PC-3 (cell line): ENCODE measurements around the gene CEP170B. TPM values are rescaled to one million over a fixed set of nuclear protein-coding genes. Genes with fewer than 3 reads are reported as not detected.

Experiments
- ATAC-seq: fragments of 200-7000 bp; cut with Tn5 transposase; 2 replicates; pipeline ENCODE4 v1.9.1; 2020; ENCODE audit warnings: mild to moderate bottlenecking, moderate library complexity
- BruUV-seq: library from RNA; stranded (reverse); fragments of 400-500 nt; replicated peaks from 2 replicates; lab custom pipeline; 2021; lab: Mats Ljungman, UMichigan
- CTCF ChIA-PET: fragments of 300-600 bp; sonication (Branson Sonifier 250); formaldehyde crosslinking; loops from one replicate; lab custom pipeline; 2022; ENCODE audit warnings: antibody characterized with exemption; lab: Charles Lee
- POLR2A ChIA-PET: fragments of 300-600 bp; sonication (Branson Sonifier 250); formaldehyde crosslinking; loops from one replicate; lab custom pipeline; 2022; ENCODE audit warnings: antibody characterized with exemption; ENCODE audit not compliant: unreplicated experiment; lab: Charles Lee
- DNase-seq: peaks from one replicate; pipeline ENCODE4 v3.0.0-alpha.2; 2015
- H2AFZ ChIP-seq: fragments of 300-600 bp; sonication (generic); 2 replicates; pipeline ENCODE4 v1.6.0; 2016; ENCODE audit warnings: antibody characterized with exemption, low read length
- H3F3A ChIP-seq: fragments of 300-600 bp; sonication (generic); one replicate; pipeline ENCODE4 v1.6.0; 2017; ENCODE audit warnings: antibody characterized with exemption, low read length, control low read depth, mild to moderate bottlenecking; ENCODE audit not compliant: unreplicated experiment
- H3K27ac ChIP-seq: fragments of 300-600 bp; sonication (generic); 2 replicates; pipeline ENCODE4 v1.5.1; 2016; ENCODE audit warnings: mild to moderate bottlenecking, low read length
- H3K27me3 ChIP-seq: fragments of 300-600 bp; sonication (generic); 2 replicates; pipeline ENCODE4 v1.6.1; 2016; ENCODE audit warnings: low read length, mixed read lengths
- H3K36me3 ChIP-seq: fragments of 300-600 bp; sonication (generic); 2 replicates; pipeline ENCODE4 v1.6.1; 2016; ENCODE audit warnings: low read depth, mixed run types, low read length, mixed read lengths
- H3K4me1 ChIP-seq: fragments of 300-600 bp; sonication (generic); 2 replicates; pipeline ENCODE4 v1.5.1; 2016; ENCODE audit warnings: low read length; ENCODE audit not compliant: insufficient read depth
- H3K4me2 ChIP-seq: fragments of 300-600 bp; sonication (generic); 2 replicates; pipeline ENCODE4 v1.6.0; 2016; ENCODE audit warnings: low read length
- H3K4me3 ChIP-seq: fragments of 300-600 bp; sonication (generic); 2 replicates; pipeline ENCODE4 v1.5.1; 2016; ENCODE audit warnings: mild to moderate bottlenecking, low read length, mixed read lengths
- H3K79me2 ChIP-seq: fragments of 300-600 bp; sonication (generic); 2 replicates; pipeline ENCODE4 v1.6.1; 2017; ENCODE audit warnings: low read length, mixed read lengths
- H3K9ac ChIP-seq: fragments of 300-600 bp; sonication (generic); 2 replicates; pipeline ENCODE4 v1.6.0; 2016; ENCODE audit warnings: mild to moderate bottlenecking, low read length
- H3K9me2 ChIP-seq: fragments of 300-600 bp; sonication (generic); replicated peaks from 2 replicates; pipeline ENCODE4 v1.6.1; 2016; ENCODE audit warnings: mixed run types, low read length, mixed read lengths
- H3K9me3 ChIP-seq: fragments of 300-600 bp; sonication (generic); 2 replicates; pipeline ENCODE4 v1.6.1; 2016; ENCODE audit warnings: low read length, mixed read lengths
- H4K20me1 ChIP-seq: fragments of 300-600 bp; sonication (generic); 2 replicates; pipeline ENCODE4 v1.6.1; 2016; ENCODE audit warnings: low read length, mixed read lengths
- EZH2 ChIP-seq: fragments of 300-600 bp; sonication (generic); IDR thresholded peaks from one replicate; pipeline ENCODE4 v1.6.1; 2017; ENCODE audit warnings: antibody characterized with exemption, mild to moderate bottlenecking, low read length; ENCODE audit not compliant: unreplicated experiment
- EZH2phosphoT487 ChIP-seq: fragments of 300-600 bp; sonication (generic); IDR thresholded peaks from 2 replicates; pipeline ENCODE4 v1.6.1; 2018; ENCODE audit warnings: mild to moderate bottlenecking, antibody characterized with exemption, low read length, borderline replicate concordance
- intact Hi-C: fragments of 100-400 bp; cut with micrococcal nuclease; formaldehyde crosslinking; loops from 2 replicates; pipeline ENCODE4 v1.9.0; 2023
- total RNA-seq: library from RNA; depleted of rRNA; stranded (reverse); fragments of >200 nt; gene quantifications from 2 replicates; pipeline ENCODE4 v1.2.3, GENCODE V29; 2014
- TF ChIP-seq, protein P1 (sequence below): fragments of 300-600 bp; sonication (generic); conservative IDR thresholded peaks from 2 replicates; pipeline ENCODE4 v1.5.1; 2017; ENCODE audit warnings: antibody characterized with exemption, low read depth, mild to moderate bottlenecking, low read length

The CEP170B gene
- total RNA-seq, 1 experiment from 2014 or later: 33.2 TPM

DNA sequence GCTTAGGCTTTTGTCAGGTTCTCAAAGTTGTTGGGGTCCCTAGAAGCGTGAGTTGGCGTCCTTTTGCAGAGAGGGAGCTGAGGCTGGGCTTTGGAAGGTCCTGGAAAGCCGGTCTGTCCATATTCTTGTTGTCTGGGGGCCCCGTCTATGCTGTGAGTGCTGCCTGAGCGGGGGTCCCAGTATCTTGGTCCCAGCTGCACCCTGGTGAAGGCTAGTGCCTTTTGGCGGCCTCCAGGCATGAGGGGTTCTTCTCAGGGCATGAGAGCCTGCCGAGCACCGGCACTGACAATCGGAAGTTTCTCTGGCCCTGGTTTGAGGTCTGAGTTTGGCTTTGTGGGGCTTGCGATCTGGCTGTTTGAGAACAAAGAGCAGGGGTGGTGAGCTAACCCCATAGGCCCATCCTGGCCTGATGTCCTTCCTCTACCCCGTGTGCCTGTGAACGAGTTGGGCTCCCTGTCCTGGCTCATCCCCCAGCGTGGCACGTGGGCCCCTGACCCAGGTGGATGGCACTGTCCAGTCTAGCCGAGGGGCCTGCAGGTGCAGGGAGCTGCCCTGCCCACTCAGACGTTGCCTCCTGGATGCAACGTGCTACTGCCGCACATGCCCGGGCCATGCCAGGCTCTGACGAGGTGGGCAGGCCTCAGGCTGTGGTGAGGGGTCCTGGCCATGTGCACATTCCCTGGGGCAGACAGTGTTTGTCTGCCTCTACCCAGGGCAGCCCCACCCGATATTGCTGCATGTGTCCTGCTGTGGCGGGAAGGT lies 3.9 kb downstream of the CEP170B start:
- peaks cover 40% of the 10 kb centered on the region; the same call in 1 of the 2 replicates for H4K20me1 ChIP-seq
- no peak overlapping the region for H3K9ac ChIP-seq
- peaks cover 87% of the 10 kb centered on the region for H3K79me2 ChIP-seq
- H3K9me2 ChIP-seq: no peaks in the 10 kb centered on the region
- TF ChIP-seq, protein P1, sequence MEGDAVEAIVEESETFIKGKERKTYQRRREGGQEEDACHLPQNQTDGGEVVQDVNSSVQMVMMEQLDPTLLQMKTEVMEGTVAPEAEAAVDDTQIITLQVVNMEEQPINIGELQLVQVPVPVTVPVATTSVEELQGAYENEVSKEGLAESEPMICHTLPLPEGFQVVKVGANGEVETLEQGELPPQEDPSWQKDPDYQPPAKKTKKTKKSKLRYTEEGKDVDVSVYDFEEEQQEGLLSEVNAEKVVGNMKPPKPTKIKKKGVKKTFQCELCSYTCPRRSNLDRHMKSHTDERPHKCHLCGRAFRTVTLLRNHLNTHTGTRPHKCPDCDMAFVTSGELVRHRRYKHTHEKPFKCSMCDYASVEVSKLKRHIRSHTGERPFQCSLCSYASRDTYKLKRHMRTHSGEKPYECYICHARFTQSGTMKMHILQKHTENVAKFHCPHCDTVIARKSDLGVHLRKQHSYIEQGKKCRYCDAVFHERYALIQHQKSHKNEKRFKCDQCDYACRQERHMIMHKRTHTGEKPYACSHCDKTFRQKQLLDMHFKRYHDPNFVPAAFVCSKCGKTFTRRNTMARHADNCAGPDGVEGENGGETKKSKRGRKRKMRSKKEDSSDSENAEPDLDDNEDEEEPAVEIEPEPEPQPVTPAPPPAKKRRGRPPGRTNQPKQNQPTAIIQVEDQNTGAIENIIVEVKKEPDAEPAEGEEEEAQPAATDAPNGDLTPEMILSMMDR: no peak
- no peak for TF ChIP-seq EZH2
- no peak for TF ChIP-seq EZH2phosphoT487
- peaks cover 16% of the 10 kb centered on the region for H3K4me1 ChIP-seq
- no peak overlapping the region for H3K4me3 ChIP-seq
- no peak for ATAC-seq
- no peak overlapping the region for H3K4me2 ChIP-seq
- BruUV-seq: no TSS peak
- no peaks in the 10 kb centered on the region for H3F3A ChIP-seq
- no peak for DNase-seq
- ChIA-PET CTCF (no interaction called here), POLR2A (no interaction called here)
- H3K9me3 ChIP-seq: no peaks in the 10 kb centered on the region
- H3K36me3 ChIP-seq: peaks cover 4% of the 10 kb centered on the region; the same call in 1 of the 2 replicates
- no peak overlapping the region for H3K27ac ChIP-seq
- H2AFZ ChIP-seq: no peak overlapping the region
- intact Hi-C loops: no loop called here
- H3K27me3 ChIP-seq: no peaks in the 10 kb centered on the region

DNA sequence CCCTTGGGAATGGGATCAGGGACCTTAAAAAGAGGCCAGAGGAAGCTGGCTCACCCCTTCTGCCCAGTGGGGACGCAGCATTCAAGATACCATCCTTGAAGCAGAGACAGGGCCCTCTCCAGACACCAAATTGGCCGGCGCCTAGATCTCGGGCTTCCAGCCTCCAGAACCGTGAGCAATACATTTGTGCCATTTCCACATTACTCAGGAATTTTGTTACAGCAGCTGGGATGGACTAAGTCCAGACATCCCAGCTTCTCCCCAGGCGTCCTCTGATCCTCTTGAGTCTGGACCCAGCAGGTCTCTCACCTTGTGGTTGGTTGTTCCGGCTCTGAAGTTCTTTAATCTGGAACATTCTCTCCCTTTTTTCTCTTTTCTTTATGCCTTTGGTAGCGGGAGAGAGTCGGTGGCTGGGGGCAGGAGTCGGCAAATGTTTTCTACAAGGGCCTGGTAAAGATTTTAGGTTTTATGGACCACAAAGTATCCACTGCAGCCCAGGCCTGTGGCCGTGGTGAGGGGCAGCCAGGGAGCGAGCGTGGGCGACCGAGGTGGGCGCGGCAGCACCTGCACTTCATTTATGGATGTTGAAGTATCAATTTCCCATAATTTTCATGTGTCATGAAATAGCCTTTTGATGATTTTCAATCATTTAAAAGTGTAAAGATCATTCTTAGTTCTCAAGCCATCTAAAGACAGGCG lies 4.8 kb downstream of the CEP170B start:
- POLR2A ChIA-PET: no interaction called here
- no peaks in the 10 kb centered on the region for H3K9me2 ChIP-seq
- no peaks in the 10 kb centered on the region for H3K27me3 ChIP-seq
- CTCF ChIA-PET: no interaction called here
- H3K79me2 ChIP-seq: peaks cover 91% of the 10 kb centered on the region
- no peaks in the 10 kb centered on the region for H3K9me3 ChIP-seq
- H3K4me1 ChIP-seq: peaks cover 14% of the 10 kb centered on the region
- ATAC-seq: no peak
- no peak overlapping the region for H3K4me2 ChIP-seq
- H4K20me1 ChIP-seq: peaks cover 41% of the 10 kb centered on the region; the same call in 1 of the 2 replicates
- intact Hi-C loops: no loop called here
- no peaks in the 10 kb centered on the region for H3F3A ChIP-seq
- no TSS peak for BruUV-seq
- H3K27ac ChIP-seq: no peak overlapping the region
- no peak overlapping the region for H3K4me3 ChIP-seq
- H3K9ac ChIP-seq: no peak overlapping the region
- TF ChIP-seq EZH2phosphoT487 (no peak), EZH2 (no peak)
- TF ChIP-seq, protein P1: no peak
- no peak overlapping the region for H2AFZ ChIP-seq
- H3K36me3 ChIP-seq: peaks cover 4% of the 10 kb centered on the region; the same call in 1 of the 2 replicates
- DNase-seq: no peak
